Fibroblast of the aortic adventitia (primary cell): ENCODE results near the gene BABAM2. TPM values are rescaled to one million over a fixed set of nuclear protein-coding genes. Genes with fewer than 3 reads are reported as not detected.

Experiments used
- DNase-seq: peaks from one replicate; pipeline ENCODE4 v3.0.0-alpha.2; 2010; ENCODE audit warnings: low read depth
- H3K4me3 ChIP-seq: 2 replicates; pipeline ENCODE4 v1.5.1; 2011; ENCODE audit warnings: low read depth, mild to moderate bottlenecking, control low read depth, low read length, moderate library complexity
- CTCF ChIP-seq: IDR thresholded peaks from 2 replicates; pipeline ENCODE4 v1.5.1; 2011; ENCODE audit warnings: mild to moderate bottlenecking, low read length, control low read depth, inconsistent platforms; ENCODE audit not compliant: insufficient read depth
- total RNA-seq: library from RNA; depleted of rRNA; stranded (reverse); fragments of >200 nt; gene quantifications from 2 replicates; pipeline ENCODE4 v1.2.3, GENCODE V29; 2012; ENCODE audit warnings: low replicate concordance

BABAM2 gene
- total RNA-seq, 1 donor: 45.3 TPM

- TF ChIP-seq CTCF: no peak
- H3K4me3 ChIP-seq: no peak overlapping the region
- no peak for DNase-seq
Measured at GRCh38 chr2:28350791-28351285, 460.3 kb downstream of the BABAM2 start.

GRCh38 chr2:28351621-28352020 is 461.1 kb downstream of the BABAM2 start:
- no peak overlapping the region for H3K4me3 ChIP-seq
- DNase-seq: no peak
- no peak for TF ChIP-seq CTCF

GRCh38 chr2:28352104-28352503 is 461.6 kb downstream of the BABAM2 start:
- no peak for TF ChIP-seq CTCF
- no peak for DNase-seq
- no peak overlapping the region for H3K4me3 ChIP-seq

- no peak for TF ChIP-seq CTCF
- no peak overlapping the region for H3K4me3 ChIP-seq
- DNase-seq: no peak
Measured at GRCh38 chr2:28352610-28353195, 462.2 kb downstream of the BABAM2 start.

- H3K4me3 ChIP-seq: no peak overlapping the region
- TF ChIP-seq CTCF: no peak
- no peak for DNase-seq
Measured at GRCh38 chr2:28354920-28355520, 464.5 kb downstream of the BABAM2 start.

- no peak overlapping the region for H3K4me3 ChIP-seq
- DNase-seq: no peak
- TF ChIP-seq CTCF: no peak
Measured at GRCh38 chr2:28355521-28356094, 465.1 kb downstream of the BABAM2 start.
